Breast epithelium (tissue), 3 donors: ENCODE results near the gene CTNND2.

Experiments
- CTCF ChIP-seq, 3 donors: fragments of 450-650 bp; IDR thresholded peaks; one replicate each; pipeline ENCODE4 v1.5.1; 2016 to 2017; ENCODE audit warnings: antibody characterized with exemption in 3 of 3, mild to moderate bottlenecking in 3 of 3, moderate library complexity in 3 of 3
- POLR2A ChIP-seq: fragments of 450-650 bp; IDR thresholded peaks from one replicate; pipeline ENCODE4 v1.6.1; 2016; ENCODE audit warnings: antibody characterized with exemption, mild to moderate bottlenecking, moderate library complexity

GRCh38 chr5:11459716-11460115 is 444.5 kb downstream of the CTNND2 start:
- TF ChIP-seq CTCF (IDR thresholded peaks at IDR 0.05) = no peak
- no peak for TF ChIP-seq POLR2A
